Measurements from ENCODE around the gene KDELR3. TPM values are rescaled to one million over a fixed set of nuclear protein-coding genes. Genes with fewer than 3 reads are reported as not detected.

Gene KDELR3
- total RNA-seq, 1 experiment from 2014 or later = 15.5 TPM

- H3K27me3 ChIP-seq (ENCODE audit: insufficient read depth, low read depth) = no peaks in the 10 kb centered on the region
- no TSS peak for BruUV-seq (replicated peaks)
- H3K9me3 ChIP-seq (ENCODE audit: insufficient read depth, low read depth) = no peaks in the 10 kb centered on the region
- ChIA-PET POLR2A (ENCODE audit: unreplicated experiment) (no interaction called here), CTCF (interaction anchor here (0.6 kb wide), 3 partner anchors 28 to 496 kb away, joined by 6 to 9 read pairs (median 6); no protein-coding TSS in a partner anchor)
- TF ChIP-seq EZH2 (IDR thresholded peaks at IDR 0.05; ENCODE audit: low read depth) = no peak
- peak; percentile 48; the same call in 1 of the 2 replicates for TF ChIP-seq CTCF (conservative IDR thresholded peaks at IDR 0.05)
- no peak overlapping the region for H3K4me3 ChIP-seq
- H4K20me1 ChIP-seq (ENCODE audit: insufficient read depth) = no peaks in the 10 kb centered on the region
- intact Hi-C loops (cut with micrococcal nuclease; ENCODE audit: unreplicated experiment) = no loop called here
- no peaks in the 10 kb centered on the region for H3K9me2 ChIP-seq (ENCODE audit: insufficient read depth)
- H3K4me2 ChIP-seq = no peak overlapping the region
- peaks cover 6% of the 10 kb centered on the region; the same call in 1 of the 2 replicates for H3K4me1 ChIP-seq (replicated peaks; ENCODE audit: insufficient read depth)
- no peak overlapping the region for H3K27ac ChIP-seq
- peak in 1 of 2 experiments; percentile 18 for DNase-seq
- no peaks in the 10 kb centered on the region for H3K36me3 ChIP-seq (ENCODE audit: low read depth)
- no peaks in the 10 kb centered on the region for H3K79me2 ChIP-seq (ENCODE audit: low read depth)
- no peaks in the 10 kb centered on the region for H3F3A ChIP-seq (ENCODE audit: insufficient read depth, low read depth)
- H2AFZ ChIP-seq = no peak overlapping the region
Measured at GRCh38 chr22:38513063-38513462, 45.2 kb downstream of the KDELR3 start.

GRCh38 chr22:38518620-38519019, 50.7 kb downstream of the KDELR3 start:
- H3K4me1 ChIP-seq (replicated peaks; ENCODE audit: insufficient read depth) = peaks cover 5% of the 10 kb centered on the region; the same call in 1 of the 2 replicates
- no peaks in the 10 kb centered on the region for H3K9me2 ChIP-seq (ENCODE audit: insufficient read depth)
- no peak for DNase-seq
- no peak overlapping the region for H3K4me3 ChIP-seq
- intact Hi-C loops (cut with micrococcal nuclease; ENCODE audit: unreplicated experiment) = no loop called here
- H4K20me1 ChIP-seq (ENCODE audit: insufficient read depth) = no peaks in the 10 kb centered on the region
- ChIA-PET CTCF (no interaction called here), POLR2A (ENCODE audit: unreplicated experiment) (interaction anchor here (0.7 kb wide), 1 partner anchor 69 kb away, joined by 25 read pairs; no protein-coding TSS in a partner anchor)
- no peaks in the 10 kb centered on the region for H3K36me3 ChIP-seq (ENCODE audit: low read depth)
- TF ChIP-seq EZH2 (IDR thresholded peaks at IDR 0.05; ENCODE audit: low read depth) (no peak), CTCF (conservative IDR thresholded peaks at IDR 0.05) (no peak)
- no peak overlapping the region for H3K27ac ChIP-seq
- 0 out of 2 replicates have a peak overlapping the region, but pooled peaks have one; percentile 9 for H3K4me2 ChIP-seq
- H3K9me3 ChIP-seq (ENCODE audit: insufficient read depth, low read depth) = no peaks in the 10 kb centered on the region
- H3K27me3 ChIP-seq (ENCODE audit: insufficient read depth, low read depth) = no peaks in the 10 kb centered on the region
- peaks cover 5% of the 10 kb centered on the region; the same call in 1 of the 2 replicates for H3F3A ChIP-seq (ENCODE audit: insufficient read depth, low read depth)
- no peak overlapping the region for H2AFZ ChIP-seq
- no TSS peak for BruUV-seq (replicated peaks)
- H3K79me2 ChIP-seq (ENCODE audit: low read depth) = no peaks in the 10 kb centered on the region

GRCh38 chr22:38519453-38520250, 51.8 kb downstream of the KDELR3 start:
- Histone ChIP-seq H3K9me2 (ENCODE audit: insufficient read depth) (no peaks in the 10 kb centered on the region), H3K79me2 (ENCODE audit: low read depth) (no peaks in the 10 kb centered on the region), H3F3A (ENCODE audit: insufficient read depth, low read depth) (peaks cover 5% of the 10 kb centered on the region; the same call in 1 of the 2 replicates), H4K20me1 (ENCODE audit: insufficient read depth) (no peaks in the 10 kb centered on the region), H3K9me3 (ENCODE audit: insufficient read depth, low read depth) (no peaks in the 10 kb centered on the region), H3K27ac (no peak overlapping the region), H2AFZ (no peak overlapping the region), H3K4me3 (no peak overlapping the region), H3K36me3 (ENCODE audit: low read depth) (no peaks in the 10 kb centered on the region), H3K4me1 (replicated peaks; ENCODE audit: insufficient read depth) (peaks cover 5% of the 10 kb centered on the region; the same call in 1 of the 2 replicates), H3K4me2 (no peak overlapping the region), H3K27me3 (ENCODE audit: insufficient read depth, low read depth) (no peaks in the 10 kb centered on the region)
- ChIA-PET POLR2A (ENCODE audit: unreplicated experiment) (no interaction called here), CTCF (no interaction called here)
- TF ChIP-seq EZH2 (IDR thresholded peaks at IDR 0.05; ENCODE audit: low read depth) = no peak
- TF ChIP-seq CTCF (conservative IDR thresholded peaks at IDR 0.05) = no peak
- intact Hi-C loops (cut with micrococcal nuclease; ENCODE audit: unreplicated experiment) = no loop called here
- DNase-seq = no peak
- BruUV-seq (replicated peaks) = no TSS peak

All from PC-9 (cell line).